Left lung (tissue), 10 donors: ENCODE results near the gene PNKP. TPM values are rescaled to one million over a fixed set of nuclear protein-coding genes. Genes with fewer than 3 reads are reported as not detected.

Experiments
- ATAC-seq: fragments of 200-7000 bp; cut with Tn5 transposase; one replicate; pipeline ENCODE4 v1.9.1; 2020; ENCODE audit warnings: moderate library complexity
- DNase-seq, 4 donors: peaks; one replicate each; pipeline ENCODE4 v3.0.0-alpha.2; 2013 to 2020
- H3K27ac ChIP-seq, 2 donors: fragments of 200-600 bp; sonication (generic) in 1 of 2; one replicate each; pipeline versions ENCODE4 v1.5.0 to v1.8.0; 2020 to 2021
- H3K27me3 ChIP-seq, 2 donors: fragments of 200-600 bp; sonication (generic) in 1 of 2; one replicate each; pipeline versions ENCODE4 v1.5.0 to v1.8.0; 2020 to 2021
- H3K36me3 ChIP-seq, 2 donors: fragments of 200-600 bp; sonication (generic) in 1 of 2; one replicate each; pipeline versions ENCODE4 v1.5.0 to v1.8.0; 2020 to 2021
- H3K4me1 ChIP-seq, 2 donors: fragments of 200-600 bp; one replicate each; pipeline ENCODE4 v1.8.0; 2021
- H3K4me3 ChIP-seq, 2 donors: fragments of 200-600 bp; sonication (generic) in 1 of 2; one replicate each; pipeline versions ENCODE4 v1.5.0 to v1.8.0; 2020 to 2021; ENCODE audit warnings: mild to moderate bottlenecking in 1 of 2
- H3K9me3 ChIP-seq, 2 donors: fragments of 200-600 bp; sonication (generic) in 1 of 2; one replicate each; pipeline versions ENCODE4 v1.5.0 to v1.8.0; 2020 to 2021
- CTCF ChIP-seq, 2 donors: fragments of 200-600 bp; sonication (generic) in 1 of 2; IDR thresholded peaks; one replicate each; pipeline versions ENCODE4 v1.5.0 to v1.8.0; 2021; ENCODE audit warnings: antibody characterized with exemption in 2 of 2
- intact Hi-C, 2 donors: fragments of 100-400 bp; cut with DNase I; formaldehyde crosslinking; loops; one replicate each; pipeline versions ENCODE4 v1.11.2 to v1.14.2; 2022
- polyA plus RNA-seq, 6 donors: library from polyadenylated mRNA; unstranded; fragments of 120-200 nt; gene quantifications; one replicate each; pipeline ENCODE4 v1.2.1, GENCODE V29; 2013; ENCODE audit not compliant: insufficient read length in 6 of 6
- total RNA-seq, 2 donors: library from RNA; stranded (reverse); fragmentation: NEBNext Ultra II Directional; extraction: Animal tissue kit (Norgen Biotek cat#: 25700); gene quantifications; one replicate each; pipeline ENCODE4 v1.2.1, GENCODE V29; 2021
- donor health status: DM: no; HTN: yes; CAD: no.
- donor health status: DM: no; HTN: no; CAD: no.

PNKP gene
- total and polyA plus RNA-seq, 8 donors = 56.8 to 89.5 (median 66.3) TPM

DNA sequence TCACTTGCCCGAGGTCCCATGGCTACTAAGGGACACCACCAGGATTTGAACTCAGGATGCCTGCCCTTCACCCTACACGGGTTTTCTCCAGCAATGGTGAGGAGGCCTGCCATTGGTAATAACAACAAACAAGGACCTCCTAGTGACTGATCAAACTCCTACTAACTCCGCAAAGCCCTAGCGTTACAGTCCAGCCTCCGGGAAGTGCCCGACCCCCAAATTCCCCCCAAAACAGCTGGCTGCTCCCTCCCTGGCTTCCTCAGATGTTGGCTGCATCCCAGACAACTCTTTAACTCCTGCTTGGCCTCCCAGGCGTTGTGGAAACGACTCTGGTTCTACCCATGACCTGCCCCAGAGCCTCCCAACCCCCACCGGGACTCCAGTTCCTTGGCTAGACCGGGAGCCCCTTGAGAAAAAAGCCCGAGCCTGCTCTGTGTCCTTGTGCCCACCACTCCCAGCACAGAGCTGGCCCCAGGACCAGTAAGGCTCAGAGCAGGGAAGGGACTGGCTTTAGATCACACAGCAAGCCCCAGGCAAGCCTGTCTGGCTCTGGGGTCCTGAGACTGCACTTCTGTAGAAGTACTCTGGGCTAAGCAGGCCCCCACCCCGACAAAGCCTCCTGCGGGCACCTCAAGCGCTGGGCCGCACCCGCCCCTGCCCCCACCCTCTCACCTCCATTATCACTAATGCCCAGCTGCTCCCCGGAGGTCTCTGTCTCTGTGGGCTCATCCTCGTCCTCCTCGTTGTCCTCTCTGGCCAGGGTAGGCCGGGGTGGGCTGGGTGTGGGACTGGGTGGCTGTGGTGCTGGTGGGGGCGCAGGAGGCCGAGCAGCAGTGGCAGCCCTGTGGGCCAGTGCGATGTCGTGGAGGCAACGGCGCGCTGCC is 5.1 kb upstream of the PNKP start:
- ATAC-seq (no peak), DNase-seq (peak in 1 of 4 donors; percentile 54)
- H3K27ac ChIP-seq = no peak overlapping the region
- no peak for TF ChIP-seq CTCF (IDR thresholded peaks at IDR 0.05)
- H3K9me3 ChIP-seq = no peaks in the 10 kb centered on the region
- no peak overlapping the region for H3K4me3 ChIP-seq
- no peaks in the 10 kb centered on the region for H3K27me3 ChIP-seq
- H3K4me1 ChIP-seq = peaks cover 5 to 48% of the 10 kb centered on the region in 2 donors
- intact Hi-C loops = no loop called here
- peaks cover 0 to 31% of the 10 kb centered on the region in 2 donors for H3K36me3 ChIP-seq

DNA sequence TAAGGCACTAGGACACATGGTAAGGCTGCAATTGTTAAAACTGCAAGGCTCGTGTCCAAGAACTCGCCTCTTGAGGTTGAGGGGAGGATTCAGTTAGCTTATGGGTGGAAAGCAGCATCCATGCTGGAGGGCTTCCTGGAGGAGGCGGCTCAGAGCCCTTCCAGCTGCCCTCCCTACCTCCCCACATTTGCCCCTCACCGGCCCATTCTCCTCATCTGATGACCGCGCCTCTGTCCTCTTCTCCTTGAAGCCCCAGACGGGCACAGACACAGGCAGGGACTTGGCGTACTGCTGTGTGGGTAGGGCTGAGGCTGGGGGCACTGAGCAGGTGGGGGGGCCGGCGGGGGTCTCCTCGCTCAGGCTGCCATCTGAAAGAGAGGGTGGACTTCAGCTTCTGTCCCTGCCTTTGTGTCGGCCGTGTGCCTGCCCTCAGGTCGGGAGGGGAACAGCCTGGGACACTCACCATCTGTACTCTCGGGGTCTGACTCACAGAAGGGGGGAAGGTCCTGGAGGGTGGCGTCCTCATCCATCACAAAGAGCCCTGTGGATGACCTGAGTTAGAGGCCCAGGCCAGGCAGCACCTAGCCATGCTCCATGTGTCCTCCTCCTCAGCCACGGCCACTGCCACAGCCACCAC is 4.1 kb upstream of the PNKP start:
- no peaks in the 10 kb centered on the region for H3K27me3 ChIP-seq
- H3K9me3 ChIP-seq = no peaks in the 10 kb centered on the region
- ATAC-seq = no peak
- H3K27ac ChIP-seq = no peak overlapping the region
- peaks cover 9 to 52% of the 10 kb centered on the region in 2 donors for H3K4me1 ChIP-seq
- peak in 1 of 4 donors; percentile 50 for DNase-seq
- H3K36me3 ChIP-seq = peaks cover 0 to 31% of the 10 kb centered on the region in 2 donors
- intact Hi-C loops = no loop called here
- no peak for TF ChIP-seq CTCF (IDR thresholded peaks at IDR 0.05)
- no peak overlapping the region for H3K4me3 ChIP-seq

GRCh38 chr19:49870309-49870901 is 3.0 kb upstream of the PNKP start:
- peak in 1 of 4 donors; percentile 78 for DNase-seq
- intact Hi-C loops = no loop called here
- no peak for TF ChIP-seq CTCF (IDR thresholded peaks at IDR 0.05)
- no peak for ATAC-seq
- H3K27me3 ChIP-seq = no peaks in the 10 kb centered on the region
- H3K4me3 ChIP-seq = peak overlapping the region; percentile 45 to 63
- peak overlapping the region; percentile 92 to 97 for H3K27ac ChIP-seq
- no peaks in the 10 kb centered on the region for H3K9me3 ChIP-seq
- peaks cover 0 to 31% of the 10 kb centered on the region in 2 donors for H3K36me3 ChIP-seq
- H3K4me1 ChIP-seq = peaks cover 19 to 58% of the 10 kb centered on the region in 2 donors

DNA sequence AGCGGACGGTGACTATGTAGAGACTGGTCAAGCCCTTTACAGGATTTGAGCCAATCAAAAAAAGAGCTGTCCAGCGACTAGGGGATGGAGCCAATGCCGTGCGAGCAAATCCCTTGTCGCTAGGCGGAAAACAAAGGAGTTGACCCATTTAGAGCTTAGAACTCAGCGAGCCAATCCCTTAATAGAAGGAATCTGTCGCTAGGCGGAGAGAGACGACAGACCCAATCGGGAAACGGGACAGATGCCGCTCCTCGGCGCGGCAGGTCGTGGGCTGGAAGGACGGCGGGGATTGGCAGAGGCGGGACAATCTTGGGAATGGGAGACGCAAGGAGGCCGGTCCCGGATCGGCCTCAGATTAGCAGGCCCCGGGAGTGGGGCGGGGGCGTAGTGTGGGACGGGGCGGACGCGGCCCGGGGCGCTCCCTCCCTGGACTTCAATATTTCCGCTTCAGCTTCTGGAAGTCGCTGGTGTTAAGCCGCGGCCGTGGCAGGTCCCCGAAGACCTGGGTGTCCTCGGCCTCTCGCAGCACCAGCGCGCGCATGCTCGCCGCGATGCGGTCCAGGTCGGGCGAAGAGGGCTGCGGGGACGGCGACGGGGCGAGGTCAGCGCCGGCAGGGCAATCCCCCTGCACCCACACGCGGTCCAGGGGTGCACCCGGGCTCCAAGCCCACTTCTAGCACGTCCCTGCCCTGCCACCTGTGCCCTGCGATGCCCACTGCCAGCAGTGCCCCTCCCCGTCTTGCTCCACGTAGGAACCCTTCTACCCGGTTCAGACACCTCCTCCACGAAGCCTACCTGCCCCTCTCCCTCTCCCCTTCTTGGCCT is 2.3 kb upstream of the PNKP start:
- Histone ChIP-seq H3K27me3 (no peaks in the 10 kb centered on the region), H3K9me3 (no peaks in the 10 kb centered on the region), H3K36me3 (peaks cover 0 to 34% of the 10 kb centered on the region in 2 donors), H3K27ac (peak overlapping the region; percentile 93 to 97), H3K4me3 (peak overlapping the region; percentile 45 to 63), H3K4me1 (peaks cover 19 to 56% of the 10 kb centered on the region in 2 donors)
- intact Hi-C loops = no loop called here
- TF ChIP-seq CTCF (IDR thresholded peaks at IDR 0.05) = peak in 1 of 2 donors; percentile 12
- peak; percentile 94 to 99 (median 97) for DNase-seq
- peak; percentile 80 for ATAC-seq
